AG08395 (cell line): Measurements from ENCODE around the gene SRSF9.
A peak's percentile ranks its signal among the peaks of the same experiment; 100 is the strongest.
"Not testable (repeated sequence)": the region's sequence is repeated elsewhere in the genome, so short reads cannot be mapped to it uniquely, and the experiment has no call there.

Experiments used
- DNase-seq: peaks from one replicate; pipeline ENCODE4 v3.0.0; 2012; ENCODE audit warnings: mixed read lengths, low spot score

Gene SRSF9

GRCh38 chr12:120447992-120448391 is 21.6 kb downstream of the SRSF9 start:
- DNase-seq, result no peak

DNA sequence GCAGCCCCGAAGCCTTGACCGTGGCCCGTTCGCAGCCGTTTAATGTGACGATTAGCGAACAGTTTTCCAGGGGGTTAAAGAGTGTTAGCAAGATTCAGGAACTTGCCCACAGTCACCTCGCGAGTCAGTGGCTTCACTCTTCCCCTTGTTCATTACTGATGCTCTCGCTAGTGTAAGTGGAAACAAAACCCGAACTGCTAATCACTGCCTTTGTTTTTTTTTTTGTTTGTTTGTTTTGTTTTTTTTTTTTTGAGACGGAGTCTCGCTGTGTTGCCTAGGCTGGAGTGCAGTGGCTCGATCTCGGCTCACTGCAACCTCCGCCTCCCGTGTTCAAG is 22.7 kb downstream of the SRSF9 start:
- DNase-seq, result not testable (repeated sequence)

DNA sequence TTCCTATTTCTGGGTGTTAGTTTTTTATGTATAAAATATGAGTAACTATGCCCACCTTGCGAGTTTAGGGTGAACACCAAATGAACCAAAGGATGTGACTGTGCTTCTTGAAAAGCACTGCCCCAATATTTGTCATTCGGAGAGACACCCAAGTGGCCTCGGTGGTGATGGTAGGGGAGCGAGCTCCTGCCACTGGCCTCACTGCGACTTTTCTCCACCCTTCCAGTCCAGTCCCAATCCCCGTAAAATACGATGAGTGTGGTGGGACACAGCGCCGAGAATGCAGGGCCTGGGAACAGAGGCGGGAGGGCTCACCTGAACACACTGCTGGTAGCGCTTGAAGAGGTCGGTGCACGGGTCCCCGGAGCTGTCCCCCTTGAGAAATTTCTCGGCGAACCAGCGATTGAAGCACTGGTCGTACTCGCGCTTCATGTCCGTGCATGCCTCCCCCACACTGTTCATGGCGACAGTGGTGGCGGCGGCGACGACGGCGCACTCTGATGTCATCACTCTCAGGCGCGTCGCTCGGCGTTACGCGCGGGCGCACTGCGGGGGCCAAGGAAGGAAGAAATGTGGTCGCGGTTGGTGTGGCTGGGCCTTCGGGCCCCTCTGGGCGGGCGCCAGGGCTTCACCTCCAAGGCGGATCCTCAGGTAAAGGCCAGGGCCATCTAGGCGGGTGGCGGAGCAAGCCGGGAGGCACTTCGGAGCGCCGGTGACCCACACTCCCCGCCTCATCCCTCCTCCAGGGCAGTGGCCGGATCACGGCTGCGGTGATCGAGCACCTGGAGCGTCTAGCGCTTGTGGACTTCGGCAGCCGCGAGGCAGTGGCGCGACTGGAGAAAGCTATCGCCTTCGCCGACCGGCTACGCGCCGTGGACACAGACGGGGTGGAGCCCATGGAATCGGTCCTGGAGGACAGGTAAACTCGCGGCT is 23.4 kb downstream of the SRSF9 start, which contains the start of the genes GATC and TRIAP1:
Gene GATC (plus strand): TSS at position 534 of the 933 bp plus-strand sequence. CDS start 37 bp downstream, at position 571.
Gene TRIAP1 (minus strand): TSS at position 474 of the 933 bp plus-strand sequence. CDS start 12 bp downstream, at position 462.
- DNase-seq, result peak; percentile 84

DNA sequence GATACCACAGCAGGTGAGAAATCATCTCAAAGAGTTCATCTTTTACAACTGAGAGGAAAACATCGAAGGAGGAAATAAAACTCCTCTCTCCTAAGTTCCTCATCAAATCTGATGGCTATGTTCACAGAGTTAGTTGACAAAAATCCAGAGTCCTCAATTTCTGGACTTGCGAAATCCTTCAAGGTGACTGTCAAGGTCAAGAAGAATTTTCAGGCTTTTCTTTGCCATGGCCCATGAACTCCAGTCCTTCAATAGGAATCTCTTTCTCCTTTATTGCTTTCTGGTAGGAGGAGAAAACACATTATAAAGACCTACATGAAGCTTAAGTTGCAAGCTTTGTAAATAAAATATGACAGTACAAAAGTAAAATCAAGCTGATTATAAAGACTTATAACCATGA is 24.9 kb downstream of the SRSF9 start:
- no peak for DNase-seq

DNA sequence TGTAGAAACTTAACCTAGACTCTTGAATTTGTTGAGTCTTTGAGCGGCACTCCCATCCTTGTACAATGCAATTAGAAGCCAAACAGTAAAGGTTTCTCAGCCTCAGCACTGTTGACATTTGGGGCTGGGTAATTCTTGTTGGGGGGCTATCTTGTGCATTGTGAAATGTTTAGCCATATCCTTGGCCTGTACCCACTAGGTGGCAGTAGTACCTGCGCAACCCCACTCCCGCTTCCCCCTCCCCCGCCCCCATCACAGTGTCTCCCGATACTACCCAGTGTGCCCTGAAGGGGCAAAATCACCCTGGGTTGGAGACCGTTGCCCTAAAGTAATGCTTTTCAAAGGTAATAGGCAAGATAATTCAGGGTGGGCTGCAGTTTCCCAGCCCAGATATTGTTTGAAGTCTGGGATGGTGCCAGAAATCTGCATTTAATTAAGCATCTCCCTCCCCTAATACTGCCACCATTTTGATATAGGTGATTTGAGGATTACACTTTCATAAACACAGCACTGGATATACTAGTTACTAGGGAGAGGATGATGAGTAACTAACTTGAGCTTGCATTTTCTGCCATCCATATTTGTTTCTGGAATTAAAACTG is 29.8 kb downstream of the SRSF9 start:
- peak; percentile 65 for DNase-seq

- no peak for DNase-seq
Observed at GRCh38 chr12:120438495-120439198, 30.9 kb downstream of the SRSF9 start.

GRCh38 chr12:120437735-120438494 is 31.6 kb downstream of the SRSF9 start, which contains the start of gene COX6A1:
TSS of gene COX6A1 (plus strand) at chr12:120438113. CDS start at chr12:120438127, 14 bp downstream.
- peak; percentile 99 for DNase-seq

GRCh38 chr12:120432772-120433525 is 36.6 kb downstream of the SRSF9 start:
- no peak for DNase-seq

DNA sequence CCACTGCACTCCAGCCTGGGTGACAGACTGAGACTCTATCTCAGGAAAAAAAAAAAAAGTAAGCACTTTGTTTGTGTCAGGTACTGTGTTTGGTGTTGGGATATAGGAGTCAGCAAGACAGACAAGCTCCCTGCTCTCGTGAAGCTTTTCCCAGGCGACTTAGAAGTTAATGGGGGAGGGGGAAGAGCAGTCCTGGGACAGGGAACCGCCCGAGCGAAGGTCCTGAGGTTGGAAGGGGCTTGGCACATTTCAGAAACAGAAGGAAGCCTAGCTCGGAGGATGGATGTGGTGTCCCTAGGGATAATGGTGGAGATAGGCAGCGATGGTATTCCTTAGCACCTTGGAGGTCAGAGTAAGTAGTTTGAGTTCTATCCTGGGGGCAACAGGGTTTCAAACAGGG is 40.2 kb downstream of the SRSF9 start:
- DNase-seq, result no peak

DNA sequence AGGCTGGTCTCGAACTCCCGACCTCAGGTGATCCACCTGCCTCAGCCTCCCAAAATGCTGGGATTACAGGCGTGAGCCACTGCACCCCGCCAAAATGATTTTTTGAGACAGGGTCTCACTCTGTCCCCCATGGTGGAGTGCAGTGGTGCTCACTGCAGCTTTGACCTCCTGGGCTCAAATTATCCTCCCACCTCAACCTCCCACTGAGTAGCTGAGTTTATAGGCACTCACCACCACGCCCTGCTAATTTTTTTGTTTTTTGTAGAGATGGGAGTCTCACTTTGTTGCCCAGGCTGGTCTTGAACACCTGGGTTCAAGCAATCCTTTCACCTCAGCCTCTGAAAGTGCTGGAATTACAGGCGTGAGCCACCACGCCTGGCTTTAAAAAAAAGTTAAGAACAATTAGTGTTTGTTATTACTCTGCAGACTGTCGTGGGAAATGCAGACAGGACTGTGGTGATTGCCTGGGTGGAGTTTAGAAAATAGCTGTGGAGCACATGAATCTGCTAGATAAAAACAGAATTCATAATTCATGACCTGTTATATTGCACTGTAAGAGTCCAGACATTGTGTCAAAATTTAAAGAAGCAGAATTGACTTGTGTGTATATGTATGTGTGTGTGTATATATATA is 40.8 kb downstream of the SRSF9 start:
- DNase-seq, result no peak

GRCh38 chr12:120425797-120426196 is 43.8 kb downstream of the SRSF9 start:
- DNase-seq, result no peak

GRCh38 chr12:120422892-120423456 is 46.6 kb downstream of the SRSF9 start:
- DNase-seq, result no peak

- DNase-seq, result no peak
Observed at GRCh38 chr12:120421701-120422100, 47.8 kb downstream of the SRSF9 start.

- no peak for DNase-seq
Observed at GRCh38 chr12:120417917-120418580, 51.5 kb downstream of the SRSF9 start.

GRCh38 chr12:120416490-120417216 is 52.9 kb downstream of the SRSF9 start:
- DNase-seq, result no peak

GRCh38 chr12:120413901-120414695 is 55.5 kb downstream of the SRSF9 start:
- DNase-seq, result no peak

GRCh38 chr12:120412421-120412820 is 57.1 kb downstream of the SRSF9 start:
- DNase-seq, result no peak
